ENCODE results near the gene RNASEL. TPM values are rescaled to one million over a fixed set of nuclear protein-coding genes. Genes with fewer than 3 reads are reported as not detected.
A peak's percentile ranks its signal among the peaks of the same experiment; 100 is the strongest.

RNASEL gene
- total RNA-seq, 2 experiments from 2014 or later, result 3.5 to 3.7 TPM

DNA sequence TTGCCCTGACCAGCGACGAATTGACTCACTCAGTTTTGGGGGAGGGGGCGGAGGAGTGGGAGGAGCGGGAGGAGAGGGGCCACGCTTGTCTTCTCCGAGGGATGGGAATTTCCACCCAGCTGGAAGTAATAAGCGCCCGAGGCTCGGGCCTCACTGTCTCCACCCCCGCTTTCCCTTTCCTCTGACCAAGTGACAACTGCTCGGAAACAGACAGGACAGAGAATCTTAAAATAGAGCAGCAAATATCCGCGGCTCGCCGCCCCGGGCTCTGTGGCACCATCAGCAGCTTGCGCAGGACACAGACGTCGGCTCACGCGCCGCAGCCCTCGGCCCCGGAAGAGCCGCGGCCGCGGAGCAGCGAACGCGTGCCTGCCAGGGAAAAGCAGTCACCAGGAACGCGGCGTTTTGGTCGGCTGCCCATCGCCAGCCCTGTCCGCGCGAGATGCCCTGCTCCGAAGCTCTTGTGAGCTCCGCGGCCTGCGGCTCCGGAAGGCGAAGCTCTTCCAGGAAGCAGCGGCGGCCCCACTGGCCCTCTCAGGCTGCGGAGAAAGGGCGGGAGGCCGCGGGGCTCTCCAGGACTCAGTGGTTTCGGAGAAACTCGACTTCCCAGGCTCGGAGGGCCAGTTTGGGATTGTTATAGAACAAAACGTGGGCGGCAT is 25.9 kb upstream of the RNASEL start:
- Mint-ChIP-seq H3K4me1 (ENCODE audit: low read depth) (peaks cover 32% of the 10 kb centered on the region), H3K36me3 (ENCODE audit: low read depth) (peaks cover 4% of the 10 kb centered on the region), H3K4me3 (peak overlapping the region; percentile 84), H3K27ac (peak overlapping the region; percentile 82), H3K9me3 (peaks cover 4% of the 10 kb centered on the region), H3K27me3 (peaks cover 49% of the 10 kb centered on the region)
- ATAC-seq (ENCODE audit: poor library complexity) (no peak), DNase-seq (peak in 11 of 14 experiments; percentile 17 to 78 (median 43))
- Histone ChIP-seq H3K27ac (ENCODE audit: low read depth in 1 of 2, low read length in 2 of 2) (no peak overlapping the region), H3K9me3 (ENCODE audit: control insufficient read depth in 1 of 2, insufficient read depth in 1 of 2, low read length in 2 of 2) (no peaks in the 10 kb centered on the region), H3K36me3 (ENCODE audit: insufficient read depth, low read length) (no peaks in the 10 kb centered on the region), H3K4me1 (ENCODE audit: insufficient read depth, low read length) (peaks cover 36% of the 10 kb centered on the region), H3K27me3 (ENCODE audit: control insufficient read depth in 1 of 2, insufficient read depth in 2 of 2, low read length in 2 of 2) (peaks cover 14 to 23% of the 10 kb centered on the region in 2 experiments), H3K4me3 (ENCODE audit: low read length) (peak overlapping the region; percentile 57)
- intact Hi-C loops (cut with DNase I, micrococcal nuclease), result no loop called here
- CTCF ChIA-PET, result interaction anchor here (1.5 to 3.7 kb wide), 5 partner anchors 8 to 170 kb away, joined by 4 to 14 read pairs (median 12); no protein-coding TSS in a partner anchor
- no peak for TF ChIP-seq CTCF (IDR thresholded peaks at IDR 0.05)
- POLR2A ChIA-PET, result interaction anchor here (0.6 to 4.0 kb wide), 6 partner anchors 10 to 38 kb away, joined by 3 to 55 read pairs (median 10); partner anchors contain the start of genes RGS16 and RNASEL

DNA sequence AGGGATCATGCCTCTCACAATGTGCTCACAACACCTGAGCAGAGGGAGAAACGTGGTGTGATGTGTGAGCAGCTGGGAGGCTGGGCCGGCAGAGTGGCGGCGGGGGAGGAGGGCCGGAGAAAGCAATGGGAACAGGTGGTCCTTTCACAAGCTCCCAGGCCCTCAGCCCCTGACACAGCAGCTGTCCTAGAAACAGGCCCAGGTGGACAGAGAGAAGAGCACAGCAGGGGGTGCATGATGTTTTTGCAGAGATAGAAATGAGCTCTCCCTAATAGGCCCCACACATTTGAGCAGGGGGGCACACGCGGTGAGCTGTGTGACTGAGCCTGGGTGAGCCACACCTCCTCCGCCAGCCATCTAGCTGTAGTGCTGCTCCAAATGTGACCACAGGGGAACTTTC is 22.7 kb upstream of the RNASEL start:
- no peak for TF ChIP-seq CTCF (IDR thresholded peaks at IDR 0.05)
- Histone ChIP-seq H3K4me1 (ENCODE audit: insufficient read depth, low read length) (peaks cover 30% of the 10 kb centered on the region), H3K4me3 (ENCODE audit: low read length) (no peak overlapping the region), H3K27me3 (ENCODE audit: control insufficient read depth in 1 of 2, insufficient read depth in 2 of 2, low read length in 2 of 2) (peaks cover 14 to 23% of the 10 kb centered on the region in 2 experiments), H3K9me3 (ENCODE audit: control insufficient read depth in 1 of 2, insufficient read depth in 1 of 2, low read length in 2 of 2) (no peaks in the 10 kb centered on the region), H3K36me3 (ENCODE audit: insufficient read depth, low read length) (no peaks in the 10 kb centered on the region), H3K27ac (ENCODE audit: low read depth in 1 of 2, low read length in 2 of 2) (no peak overlapping the region)
- DNase-seq, result no peak
- Mint-ChIP-seq H3K27me3 (peaks cover 70% of the 10 kb centered on the region), H3K9me3 (no peaks in the 10 kb centered on the region), H3K27ac (no peak overlapping the region), H3K4me3 (no peak overlapping the region), H3K36me3 (ENCODE audit: low read depth) (peaks cover 4% of the 10 kb centered on the region), H3K4me1 (ENCODE audit: low read depth) (peaks cover 23% of the 10 kb centered on the region)
- POLR2A ChIA-PET, result no interaction called here
- no peak for ATAC-seq (ENCODE audit: poor library complexity)
- intact Hi-C loops (cut with DNase I, micrococcal nuclease), result no loop called here
- CTCF ChIA-PET, result interaction anchor here (0.9 to 2.6 kb wide), 3 partner anchors 11 to 171 kb away, joined by 4 to 7 read pairs (median 4); no protein-coding TSS in a partner anchor

GRCh38 chr1:182611326-182611725 is 22.3 kb upstream of the RNASEL start:
- POLR2A ChIA-PET, result no interaction called here

More at GRCh38 chr1:182611326-182611725, 22.3 kb upstream of the RNASEL start:
- intact Hi-C loops (cut with DNase I, micrococcal nuclease), result no loop called here
- H3K4me1 ChIP-seq (ENCODE audit: insufficient read depth, low read length), result peaks cover 26% of the 10 kb centered on the region
- Mint-ChIP-seq H3K27me3 (peaks cover 70% of the 10 kb centered on the region), H3K4me3 (no peak overlapping the region), H3K4me1 (ENCODE audit: low read depth) (peaks cover 18% of the 10 kb centered on the region), H3K9me3 (no peaks in the 10 kb centered on the region), H3K27ac (no peak overlapping the region), H3K36me3 (ENCODE audit: low read depth) (peaks cover 4% of the 10 kb centered on the region)
- TF ChIP-seq CTCF (IDR thresholded peaks at IDR 0.05), result no peak
- DNase-seq (no peak), ATAC-seq (ENCODE audit: poor library complexity) (no peak)
- H3K27me3 ChIP-seq (ENCODE audit: control insufficient read depth in 1 of 2, insufficient read depth in 2 of 2, low read length in 2 of 2), result peaks cover 14 to 23% of the 10 kb centered on the region in 2 experiments
- H3K36me3 ChIP-seq (ENCODE audit: insufficient read depth, low read length), result no peaks in the 10 kb centered on the region
- H3K27ac ChIP-seq (ENCODE audit: low read depth in 1 of 2, low read length in 2 of 2), result no peak overlapping the region
- H3K4me3 ChIP-seq (ENCODE audit: low read length), result no peak overlapping the region
- no peaks in the 10 kb centered on the region for H3K9me3 ChIP-seq (ENCODE audit: control insufficient read depth in 1 of 2, insufficient read depth in 1 of 2, low read length in 2 of 2)
- CTCF ChIA-PET, result interaction anchor here (1.7 to 2.6 kb wide), 2 partner anchors 10 to 16 kb away, joined by 4 to 7 read pairs; no protein-coding TSS in a partner anchor

All from CD4-positive, alpha-beta T cell (primary cell).